Right lobe of liver (tissue), 4 donors: ENCODE measurements around the gene AHSP.

Experiments used
- POLR2A ChIP-seq: fragments of 450-650 bp; IDR thresholded peaks from one replicate; pipeline ENCODE4 v1.6.1; 2017; ENCODE audit warnings: antibody characterized with exemption, mild to moderate bottlenecking
- TF ChIP-seq, protein P1 (sequence below), 4 donors: fragments of 200-600 bp in 3 of 4; fragments of 450-650 bp in 1 of 4; IDR thresholded peaks; one replicate each; pipeline versions ENCODE4 v1.5.1 to v1.8.0; 2016 to 2022; ENCODE audit warnings: antibody characterized with exemption in 4 of 4, mild to moderate bottlenecking in 2 of 4
- donor health status: DM: no; HTN: no; CAD: no.
- donor health status: DM: no; HTN: no; CAD: no.
- donor health status: DM: no; HTN: yes; CAD: no.

DNA sequence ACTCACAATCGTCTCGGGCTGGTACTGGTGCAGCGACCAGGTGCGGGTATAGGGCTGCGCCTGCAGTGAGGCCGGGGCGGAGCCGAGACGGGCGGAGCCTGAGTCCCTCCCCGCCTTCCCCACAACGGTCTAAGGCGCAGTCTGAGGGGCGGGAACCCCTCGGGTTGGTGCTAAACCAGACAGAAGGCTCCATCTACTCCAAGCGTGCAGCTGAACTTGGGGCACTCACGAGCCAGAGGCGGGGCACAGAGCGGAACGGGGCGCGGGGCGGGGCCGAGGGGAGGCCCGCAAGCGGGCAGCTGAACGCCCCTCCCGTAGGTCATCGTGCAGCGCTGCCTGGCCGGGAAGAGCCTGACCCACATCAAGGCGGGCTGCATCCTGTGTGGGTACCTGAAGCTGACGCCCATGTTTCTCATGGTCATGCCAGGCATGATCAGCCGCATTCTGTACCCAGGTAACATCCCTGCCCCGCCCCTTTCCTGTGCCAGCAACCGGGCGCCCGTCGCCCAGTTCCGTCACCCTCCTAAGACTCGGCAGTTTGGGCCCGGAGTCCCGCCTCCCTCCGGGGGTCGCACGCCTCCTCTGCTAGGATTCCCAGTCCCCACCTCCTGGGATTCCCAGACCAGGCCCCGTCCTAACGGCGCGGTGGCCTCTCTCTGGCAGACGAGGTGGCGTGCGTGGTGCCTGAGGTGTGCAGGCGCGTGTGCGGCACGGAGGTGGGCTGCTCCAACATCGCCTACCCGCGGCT is 39.8 kb upstream of the AHSP start:
- TF ChIP-seq, protein P1, sequence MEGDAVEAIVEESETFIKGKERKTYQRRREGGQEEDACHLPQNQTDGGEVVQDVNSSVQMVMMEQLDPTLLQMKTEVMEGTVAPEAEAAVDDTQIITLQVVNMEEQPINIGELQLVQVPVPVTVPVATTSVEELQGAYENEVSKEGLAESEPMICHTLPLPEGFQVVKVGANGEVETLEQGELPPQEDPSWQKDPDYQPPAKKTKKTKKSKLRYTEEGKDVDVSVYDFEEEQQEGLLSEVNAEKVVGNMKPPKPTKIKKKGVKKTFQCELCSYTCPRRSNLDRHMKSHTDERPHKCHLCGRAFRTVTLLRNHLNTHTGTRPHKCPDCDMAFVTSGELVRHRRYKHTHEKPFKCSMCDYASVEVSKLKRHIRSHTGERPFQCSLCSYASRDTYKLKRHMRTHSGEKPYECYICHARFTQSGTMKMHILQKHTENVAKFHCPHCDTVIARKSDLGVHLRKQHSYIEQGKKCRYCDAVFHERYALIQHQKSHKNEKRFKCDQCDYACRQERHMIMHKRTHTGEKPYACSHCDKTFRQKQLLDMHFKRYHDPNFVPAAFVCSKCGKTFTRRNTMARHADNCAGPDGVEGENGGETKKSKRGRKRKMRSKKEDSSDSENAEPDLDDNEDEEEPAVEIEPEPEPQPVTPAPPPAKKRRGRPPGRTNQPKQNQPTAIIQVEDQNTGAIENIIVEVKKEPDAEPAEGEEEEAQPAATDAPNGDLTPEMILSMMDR (IDR thresholded peaks at IDR 0.05) = no peak
- no peak for TF ChIP-seq POLR2A
